Osteoblast (primary cell): ENCODE results near the gene ZNF22. TPM values are rescaled to one million over a fixed set of nuclear protein-coding genes. Genes with fewer than 3 reads are reported as not detected.

Source experiments
- DNase-seq: peaks from one replicate; pipeline ENCODE4 v3.0.0; 2011; ENCODE audit warnings: low spot score, mixed read lengths; ENCODE audit not compliant: insufficient read length; ENCODE audit errors: missing footprints
- H2AFZ ChIP-seq: 2 replicates; pipeline ENCODE4 v1.6.0; 2011; ENCODE audit warnings: mild to moderate bottlenecking, low read length
- H3K27ac ChIP-seq: 2 replicates; pipeline ENCODE4 v1.5.1; 2011; ENCODE audit warnings: mild to moderate bottlenecking, low read depth, low read length, moderate library complexity
- H3K27me3 ChIP-seq: 2 replicates; pipeline ENCODE4 v1.6.0; 2012; ENCODE audit warnings: mild to moderate bottlenecking, control low read depth, inconsistent platforms, low read length, moderate library complexity; ENCODE audit not compliant: insufficient read depth
- H3K36me3 ChIP-seq: 2 replicates; pipeline ENCODE4 v1.5.1; 2011; ENCODE audit warnings: mild to moderate bottlenecking, low read length, control low read depth, moderate library complexity; ENCODE audit not compliant: insufficient read depth
- H3K4me1 ChIP-seq: 2 replicates; pipeline ENCODE4 v1.5.1; 2011; ENCODE audit warnings: mild to moderate bottlenecking, low read length, control low read depth, moderate library complexity; ENCODE audit not compliant: insufficient read depth
- H3K4me2 ChIP-seq: 2 replicates; pipeline ENCODE4 v1.6.0; 2011; ENCODE audit warnings: mild to moderate bottlenecking, low read length; ENCODE audit not compliant: insufficient read depth
- H3K4me3 ChIP-seq: fragments of 200-600 bp; sonication (generic); 3 replicates; pipeline ENCODE4 v1.5.1; 2012; ENCODE audit warnings: mild to moderate bottlenecking, low read length, inconsistent platforms; ENCODE audit not compliant: insufficient read depth
- H3K79me2 ChIP-seq: 2 replicates; pipeline ENCODE4 v1.6.0; 2012; ENCODE audit warnings: mild to moderate bottlenecking, low read length, control low read depth, inconsistent platforms; ENCODE audit not compliant: insufficient read depth
- H3K9me3 ChIP-seq: 2 replicates; pipeline ENCODE4 v1.5.1; 2011; ENCODE audit warnings: low read depth, low read length, control low read depth
- H4K20me1 ChIP-seq: 2 replicates; pipeline ENCODE4 v1.6.0; 2012; ENCODE audit warnings: mild to moderate bottlenecking, low read length, control low read depth; ENCODE audit not compliant: insufficient read depth
- CTCF ChIP-seq: IDR thresholded peaks from 2 replicates; pipeline ENCODE4 v1.5.1; 2011; ENCODE audit warnings: mild to moderate bottlenecking, low read depth, low read length, moderate library complexity; ENCODE audit errors: extremely low read depth
- total RNA-seq: library from RNA; depleted of rRNA; stranded (reverse); fragments of >200 nt; gene quantifications from 2 replicates; pipeline ENCODE4 v1.2.3, GENCODE V29; 2012

The ZNF22 gene
- total RNA-seq, 1 donor = 13.8 TPM

DNA sequence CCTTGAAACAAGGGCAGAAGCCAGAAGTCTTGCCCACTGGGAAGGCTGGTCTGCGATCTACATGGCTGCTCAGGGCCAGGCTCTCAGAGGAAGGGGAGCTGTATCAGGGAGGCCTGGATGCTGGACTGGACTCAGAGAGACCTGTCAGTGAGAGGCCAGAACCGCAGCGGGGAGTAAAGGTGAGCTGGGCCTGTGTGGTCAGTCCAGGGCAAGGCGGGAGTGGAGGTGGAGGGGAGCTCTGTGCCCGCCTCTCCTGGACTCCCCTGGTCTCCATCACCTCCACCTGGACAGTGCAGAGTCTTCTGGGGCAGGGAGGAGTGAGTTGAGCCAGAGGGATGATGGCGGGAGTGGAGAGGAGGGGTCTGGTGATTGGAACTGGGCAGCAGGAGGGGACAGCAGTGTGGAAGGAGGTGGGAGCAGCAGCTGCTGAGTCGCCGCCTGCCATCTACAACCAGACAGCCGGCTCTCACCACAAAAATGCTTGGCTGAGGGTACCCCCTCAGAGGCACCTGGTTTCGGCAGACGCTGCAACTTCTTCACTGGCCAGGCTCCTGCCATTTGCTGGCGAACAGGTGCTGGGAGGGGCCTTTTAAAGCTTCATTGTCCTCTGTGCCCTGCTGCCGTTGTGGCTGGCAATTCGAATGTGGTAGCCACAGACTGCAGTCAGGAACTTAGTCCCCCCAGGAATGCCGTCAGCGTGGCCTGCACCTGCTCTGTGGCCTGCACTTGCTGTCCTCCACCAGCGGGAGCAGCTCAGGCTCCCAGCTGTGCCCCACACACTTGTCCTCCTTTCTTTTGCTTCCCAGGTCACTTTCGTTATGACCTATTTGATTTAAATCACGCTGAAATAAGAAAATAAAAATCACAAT lies 37.6 kb upstream of the ZNF22 start:
- Histone ChIP-seq H3K27me3 (no peaks in the 10 kb centered on the region), H3K36me3 (no peaks in the 10 kb centered on the region), H3K4me1 (peaks cover 37% of the 10 kb centered on the region), H3K27ac (no peak overlapping the region), H4K20me1 (no peaks in the 10 kb centered on the region), H2AFZ (no peak overlapping the region), H3K4me2 (no peak overlapping the region), H3K79me2 (no peaks in the 10 kb centered on the region), H3K4me3 (no peak overlapping the region), H3K9me3 (no peaks in the 10 kb centered on the region)
- peak; percentile 5 for DNase-seq
- TF ChIP-seq CTCF = peak; percentile 31

DNA sequence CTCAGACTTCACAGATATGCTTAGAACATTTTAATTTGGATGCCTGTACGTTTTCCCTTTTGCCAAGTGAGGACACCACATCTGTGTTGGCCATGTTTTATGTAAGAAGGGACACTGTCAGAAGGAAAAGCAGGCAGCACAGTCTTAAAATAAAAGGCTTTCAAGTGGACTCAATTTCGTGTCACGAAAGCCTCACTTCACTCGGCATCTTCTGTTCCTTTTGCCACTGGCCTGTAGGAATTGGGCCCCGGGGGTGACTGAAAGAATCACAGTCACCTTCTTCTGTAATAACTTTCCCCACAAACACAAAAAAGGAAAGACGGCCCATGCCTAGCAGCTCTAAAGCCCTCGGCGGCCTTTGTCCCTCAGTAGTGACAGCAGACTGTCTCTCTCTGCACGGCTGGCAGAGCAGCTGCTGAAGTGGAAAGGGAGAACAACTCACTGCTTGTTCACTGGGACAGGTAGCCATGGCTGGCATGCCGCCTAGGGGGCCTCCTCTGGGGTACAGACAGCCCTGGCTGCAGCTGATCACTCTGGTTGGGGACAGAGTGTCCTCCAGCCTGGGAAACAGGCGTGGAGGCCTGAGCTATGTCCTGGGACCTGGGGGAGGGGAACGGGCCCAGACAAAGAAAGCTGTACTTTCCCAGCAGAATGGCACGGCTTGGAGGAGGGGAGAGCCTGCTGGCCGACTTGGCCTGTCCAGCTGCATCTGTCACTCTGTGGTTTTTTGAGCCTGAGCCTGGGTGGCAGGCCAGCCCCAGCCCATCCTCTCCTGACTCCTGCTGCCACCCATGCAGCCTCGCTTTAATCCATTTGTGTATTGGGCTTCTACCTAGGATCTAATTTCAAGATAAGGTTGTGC lies 36.7 kb upstream of the ZNF22 start:
- Histone ChIP-seq H3K4me3 (no peak overlapping the region), H3K79me2 (no peaks in the 10 kb centered on the region), H3K4me1 (peaks cover 32% of the 10 kb centered on the region)

DNA sequence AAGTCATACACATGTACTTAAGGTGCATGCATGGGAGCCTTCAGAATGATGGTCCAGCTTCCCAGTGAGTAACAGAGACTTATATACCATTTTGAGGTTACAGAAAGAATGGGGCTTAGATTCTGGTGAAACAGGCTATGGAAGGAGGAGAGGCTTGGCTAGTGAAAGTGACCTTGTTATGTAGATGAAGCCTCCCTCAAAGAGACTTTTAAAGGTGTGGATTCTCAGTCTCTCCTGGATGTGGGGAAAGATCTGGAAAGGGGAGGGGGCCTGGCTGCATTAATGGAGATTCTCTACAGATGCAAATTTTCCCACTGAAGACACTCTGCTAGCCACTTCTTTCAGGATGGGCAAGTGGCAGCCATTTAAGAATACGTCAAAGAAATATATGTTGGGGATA lies 35.6 kb upstream of the ZNF22 start:
- no peak overlapping the region for H3K27ac ChIP-seq
- peaks cover 27% of the 10 kb centered on the region for H3K4me1 ChIP-seq
- TF ChIP-seq CTCF = no peak

More for the DNA sequence above, 36.7 kb upstream of the ZNF22 start:
- Histone ChIP-seq H3K36me3 (no peaks in the 10 kb centered on the region), H3K27ac (no peak overlapping the region), H3K4me2 (no peak overlapping the region), H3K9me3 (no peaks in the 10 kb centered on the region), H4K20me1 (no peaks in the 10 kb centered on the region), H3K27me3 (no peaks in the 10 kb centered on the region), H2AFZ (peak overlapping the region; percentile 16)
- no peak for DNase-seq
- TF ChIP-seq CTCF = no peak

DNA sequence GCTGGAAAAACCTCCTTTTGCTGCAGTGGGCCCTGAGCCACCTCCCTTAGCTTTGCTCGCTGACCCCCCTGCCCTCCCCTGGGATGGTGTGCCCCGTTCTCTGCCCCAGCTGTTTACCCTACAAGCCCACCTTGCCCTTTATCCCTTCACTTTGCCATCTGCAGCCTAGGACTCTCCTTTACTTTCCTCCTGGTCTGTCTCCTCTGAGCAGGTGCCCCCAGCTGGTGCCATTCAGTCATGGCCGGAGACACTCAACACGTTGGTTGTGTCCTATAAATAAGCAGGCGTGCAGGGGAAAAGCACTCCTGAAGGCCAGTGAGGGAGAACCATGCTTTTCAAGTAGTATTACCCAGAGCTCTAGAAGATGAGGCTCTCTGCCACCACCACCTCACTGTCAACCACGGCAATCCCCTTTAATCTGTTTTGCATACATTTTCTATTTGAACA lies 35.0 kb upstream of the ZNF22 start:
- Histone ChIP-seq H3K79me2 (no peaks in the 10 kb centered on the region), H2AFZ (no peak overlapping the region), H3K4me2 (no peak overlapping the region), H3K4me3 (no peak overlapping the region), H3K27me3 (no peaks in the 10 kb centered on the region), H3K27ac (no peak overlapping the region), H4K20me1 (no peaks in the 10 kb centered on the region), H3K4me1 (peaks cover 21% of the 10 kb centered on the region), H3K36me3 (peaks cover 4% of the 10 kb centered on the region), H3K9me3 (no peaks in the 10 kb centered on the region)
- DNase-seq = no peak
- TF ChIP-seq CTCF = no peak

More for the DNA sequence above, 35.6 kb upstream of the ZNF22 start:
- H3K4me3 ChIP-seq = no peak overlapping the region
- H3K9me3 ChIP-seq = no peaks in the 10 kb centered on the region
- H3K4me2 ChIP-seq = no peak overlapping the region
- H2AFZ ChIP-seq = no peak overlapping the region
- no peaks in the 10 kb centered on the region for H4K20me1 ChIP-seq
- H3K36me3 ChIP-seq = no peaks in the 10 kb centered on the region
- H3K27me3 ChIP-seq = no peaks in the 10 kb centered on the region
- DNase-seq = no peak
- H3K79me2 ChIP-seq = no peaks in the 10 kb centered on the region
